ENCODE data around the gene RBPJL. TPM values are rescaled to one million over a fixed set of nuclear protein-coding genes. Genes with fewer than 3 reads are reported as not detected.
A peak's percentile ranks its signal among the peaks of the same experiment; 100 is the strongest.

The RBPJL gene
- total and polyA plus RNA-seq, 2 of the 8 experiments (the other 6 are each of a cell fraction or from before 2014, with no cell fraction given): 0.67 to 1.3 TPM

GRCh38 chr20:45313065-45313695, 6.5 kb downstream of the RBPJL start:
- no peaks in the 10 kb centered on the region for H3K79me1 ChIP-seq (ENCODE audit: low read depth, low read length)
- H2AFZ ChIP-seq (ENCODE audit: low read length): no peak overlapping the region
- 0 out of 2 replicates have a peak overlapping the region, but pooled peaks have one; percentile 60 for H2BK12ac ChIP-seq (ENCODE audit: low read depth, low read length)
- no peak overlapping the region for H3K4me2 ChIP-seq (ENCODE audit: insufficient read depth in 1 of 2, low read depth in 2 of 2, low read length in 2 of 2)
- POLR2A ChIA-PET (ENCODE audit: partially characterized antibody): interaction anchor here (0.7 to 1.2 kb wide), 6 partner anchors 9 to 166 kb away, joined by 3 to 4 read pairs (median 3); partner anchors contain the start of gene SDC4
- peaks cover 4% of the 10 kb centered on the region; the same call in 1 of the 2 replicates for H3K23me2 ChIP-seq (ENCODE audit: low read depth, low read length)
- peaks cover 0 to 12% (median 5%) of the 10 kb centered on the region in 4 experiments; a peak in 4 of 7 replicates for H3K27me3 ChIP-seq (replicated peaks in 1 of 4; ENCODE audit: control insufficient read depth in 3 of 4, extremely low read depth in 1 of 4, insufficient read depth in 3 of 4, low read length in 3 of 4)
- H2BK5ac ChIP-seq (ENCODE audit: low read depth, low read length): no peak overlapping the region
- no peak overlapping the region for H3K4me3 ChIP-seq (ENCODE audit: extremely low read depth in 1 of 4, insufficient read depth in 2 of 4, low read depth in 3 of 4, low read length in 4 of 4)
- H3K23ac ChIP-seq (ENCODE audit: insufficient read length): no peak overlapping the region
- H3K36me3 ChIP-seq (ENCODE audit: control insufficient read depth in 2 of 4, insufficient read depth in 4 of 4, low read length in 3 of 4): no peaks in the 10 kb centered on the region
- H3K4me1 ChIP-seq (replicated peaks in 1 of 4; ENCODE audit: control insufficient read depth in 3 of 4, insufficient read depth in 4 of 4, low read length in 3 of 4): peaks cover 0 to 5% (median 2%) of the 10 kb centered on the region in 4 experiments; a peak in 4 of 7 replicates
- no peak overlapping the region for H3K9ac ChIP-seq (replicated peaks in 1 of 4; ENCODE audit: extremely low read depth in 1 of 4, low read depth in 3 of 4, low read length in 3 of 4)
- H2BK120ac ChIP-seq (replicated peaks; ENCODE audit: low read depth, low read length): no peak overlapping the region
- 0 out of 2 replicates have a peak overlapping the region, but pooled peaks have one; percentile 44 for H2AK5ac ChIP-seq (ENCODE audit: low read depth, low read length)
- no peaks in the 10 kb centered on the region for H3K79me2 ChIP-seq (ENCODE audit: control insufficient read depth in 1 of 2, insufficient read depth in 2 of 2, low read length in 2 of 2)
- DNase-seq (ENCODE audit: low read depth in 1 of 2, low spot score in 2 of 2): no peak
- no peak overlapping the region for H4K5ac ChIP-seq (ENCODE audit: insufficient read length, low read depth, low read length)
- peak overlapping the region; percentile 72; the same call in 1 of the 2 replicates for H2BK20ac ChIP-seq (ENCODE audit: low read length)
- no peak overlapping the region for H3K4ac ChIP-seq (replicated peaks; ENCODE audit: insufficient read length, low read depth, low read length)
- WGBS, 2 experiments (ENCODE audit: extremely low coverage in 1 of 2, insufficient coverage in 1 of 2, insufficient read length in 1 of 2, insufficient replicate concordance in 2 of 2, low coverage in 1 of 2, low lambda C conversion rate in 2 of 2, missing lambda C conversion rate in 1 of 2): 95% methylated on average over 8 of the region's 8 CpGs; no CpG with 5 or more reads in 1 of the 2 experiments
- H3K9me3 ChIP-seq (ENCODE audit: insufficient read depth in 2 of 2, low read depth in 1 of 2, low read length in 1 of 2): no peaks in the 10 kb centered on the region
- H3K18ac ChIP-seq (ENCODE audit: extremely low read depth, low read length): no peak overlapping the region
- H3K56ac ChIP-seq (replicated peaks; ENCODE audit: insufficient read length, low read depth, low read length): no peak overlapping the region
- no peak overlapping the region for H4K91ac ChIP-seq (replicated peaks; ENCODE audit: insufficient read length, low read length)
- FAIRE-seq: no peak
- H2BK15ac ChIP-seq (ENCODE audit: low read length): no peak overlapping the region
- no peak overlapping the region for H4K8ac ChIP-seq (ENCODE audit: extremely low read depth, insufficient read depth, low read length)
- no peak overlapping the region for H3K14ac ChIP-seq (ENCODE audit: insufficient read length)
- H3K27ac ChIP-seq (ENCODE audit: low read depth, low read length): no peak overlapping the region
- peaks cover 0 to 1% of the 10 kb centered on the region in 2 experiments for H4K20me1 ChIP-seq (replicated peaks in 1 of 2; ENCODE audit: control insufficient read depth in 1 of 2, insufficient read depth in 2 of 2, low read length in 2 of 2)
- CTCF ChIA-PET (ENCODE audit: partially characterized antibody): interaction anchor here (0.5 to 5.3 kb wide), 16 partner anchors 10 to 458 kb away, joined by 3 to 31 read pairs (median 6); partner anchors contain the start of gene WFDC2
- no peak for TF ChIP-seq JUN (IDR thresholded peaks at IDR 0.05; ENCODE audit: low read depth, low read length)
- no peak for TF ChIP-seq ATF3 (IDR thresholded peaks at IDR 0.05; ENCODE audit: insufficient read depth, low read depth, low read length)
- no peak for TF ChIP-seq JUND (IDR thresholded peaks at IDR 0.05; ENCODE audit: low read length)
- no peak for TF ChIP-seq KDM1A (IDR thresholded peaks at IDR 0.05; ENCODE audit: borderline replicate concordance, low read length)
- TF ChIP-seq ATF2 (IDR thresholded peaks at IDR 0.05; ENCODE audit: low read length): no peak
- TF ChIP-seq KDM5A (IDR thresholded peaks at IDR 0.05; ENCODE audit: low read length): no peak
- no peak for TF ChIP-seq HDAC6 (IDR thresholded peaks at IDR 0.05; ENCODE audit: low read depth, low read length)
- TF ChIP-seq POLR2AphosphoS5 (IDR thresholded peaks at IDR 0.05; ENCODE audit: low read depth, low read length): no peak
- TF ChIP-seq SRF (IDR thresholded peaks at IDR 0.05; ENCODE audit: low read depth, low read length): no peak
- no peak for TF ChIP-seq MAX (IDR thresholded peaks at IDR 0.05)
